NCI-H1436 treated with DMSO at 0.1 percent for 48 hours (cell line): ENCODE results near the gene MAPK8IP3.
"Not testable (repeated sequence)": the region's sequence is repeated elsewhere in the genome, so short reads cannot be mapped to it uniquely, and the experiment has no call there.

ENCODE experiments used
- DNase-seq: peaks from one replicate; lab custom pipeline; 2025; lab: John Stamatoyannopoulos, UW

The MAPK8IP3 gene

DNA sequence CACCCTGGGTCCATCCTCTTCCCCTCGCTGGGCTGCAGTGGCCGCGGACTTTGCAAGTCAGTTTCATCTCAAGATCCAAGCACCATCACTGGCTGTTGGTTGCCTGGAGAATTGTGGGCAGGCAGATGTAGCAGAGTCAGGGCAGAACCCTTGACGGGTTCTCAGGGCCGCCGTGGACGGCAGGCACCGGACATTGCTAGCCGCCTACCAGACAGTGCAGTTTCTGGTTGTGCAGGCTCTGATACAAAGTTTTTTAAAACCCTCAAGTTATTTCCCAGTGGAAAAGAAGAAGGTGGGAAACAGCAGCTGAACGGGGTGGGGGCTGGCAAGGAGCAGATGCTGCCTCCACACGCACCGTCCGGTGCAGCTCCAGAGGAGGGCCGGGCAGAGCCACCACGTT, 3.4 kb downstream of the MAPK8IP3 start:
- no peak for DNase-seq

DNA sequence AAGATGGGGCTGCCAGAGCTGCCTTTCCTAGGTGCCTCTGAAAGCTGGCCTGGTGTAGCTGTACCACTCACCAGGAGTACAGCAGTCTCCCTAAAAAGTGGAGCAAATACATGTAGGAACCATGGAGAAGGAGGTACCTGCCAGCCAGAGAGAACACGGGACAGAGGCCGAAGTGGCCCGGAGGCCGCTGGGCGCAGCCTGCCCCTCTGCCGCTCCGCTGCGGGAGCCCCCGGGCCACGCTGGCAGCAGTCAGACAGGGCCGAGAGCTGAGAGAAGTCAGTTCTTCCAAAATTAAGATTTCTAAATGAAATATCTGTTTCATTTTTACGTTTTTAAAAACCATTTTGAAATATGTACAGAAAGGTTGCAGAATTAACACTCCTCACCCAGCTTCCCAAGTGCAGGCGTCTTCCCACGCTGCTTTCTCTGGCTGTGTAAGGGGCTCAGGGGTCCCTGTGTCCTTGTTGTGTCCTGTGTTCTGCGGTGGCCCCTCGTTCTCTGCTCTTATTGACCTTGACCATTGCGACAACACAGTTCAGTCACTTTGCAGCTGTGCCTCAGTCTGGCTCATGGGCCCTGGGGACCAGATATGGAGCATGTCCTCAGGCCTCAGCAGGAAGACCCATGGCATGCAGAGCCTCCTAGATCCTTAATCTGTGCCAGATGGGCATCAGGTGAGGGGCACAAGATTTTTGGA, 5.0 kb downstream of the MAPK8IP3 start:
- DNase-seq, result no peak

DNA sequence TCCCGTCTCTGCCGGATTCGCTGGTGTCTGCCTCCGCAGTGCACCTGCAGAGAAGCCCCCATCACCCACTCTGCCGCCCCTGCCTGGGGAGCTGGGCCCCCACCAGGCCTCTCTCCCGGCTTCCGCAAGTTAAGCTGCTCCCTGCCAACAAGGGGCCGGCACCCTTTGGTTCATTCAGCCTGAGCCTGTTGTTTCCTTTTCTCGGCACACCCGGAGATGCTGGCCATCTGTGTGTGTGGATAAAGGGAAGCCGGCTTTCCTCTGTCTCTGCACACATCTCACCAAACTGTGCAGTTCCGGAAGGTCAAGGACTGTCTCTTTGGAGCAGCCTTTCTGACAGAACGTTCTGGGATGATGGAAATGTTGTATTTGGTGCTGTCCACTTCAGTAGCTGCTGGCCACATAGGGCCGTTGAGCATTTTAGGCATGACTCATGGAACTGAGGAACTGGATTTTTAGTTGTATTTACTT, 6.8 kb downstream of the MAPK8IP3 start:
- no peak for DNase-seq

GRCh38 chr16:1713331-1713730, 7.3 kb downstream of the MAPK8IP3 start:
- DNase-seq, result no peak

DNA sequence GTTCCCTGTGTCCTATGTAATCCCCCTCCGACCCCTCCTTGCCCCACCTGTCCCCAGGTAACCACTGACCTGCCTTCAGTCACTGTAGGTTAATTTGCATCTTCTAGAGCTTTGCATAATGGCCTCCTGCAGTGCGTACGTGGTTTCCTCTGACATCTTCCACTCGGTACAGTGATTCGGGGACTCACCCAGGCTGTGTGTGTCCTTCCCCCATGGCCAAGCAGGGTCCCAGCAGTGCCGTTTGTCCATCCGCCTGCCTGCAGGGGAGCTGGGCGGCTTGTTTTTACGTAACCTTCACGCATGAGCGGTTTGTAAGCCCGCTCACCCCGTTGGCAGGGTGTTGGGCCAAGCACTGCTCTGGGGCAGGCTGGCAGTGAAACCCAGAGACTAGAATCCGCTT, 7.9 kb downstream of the MAPK8IP3 start:
- DNase-seq, result no peak

DNA sequence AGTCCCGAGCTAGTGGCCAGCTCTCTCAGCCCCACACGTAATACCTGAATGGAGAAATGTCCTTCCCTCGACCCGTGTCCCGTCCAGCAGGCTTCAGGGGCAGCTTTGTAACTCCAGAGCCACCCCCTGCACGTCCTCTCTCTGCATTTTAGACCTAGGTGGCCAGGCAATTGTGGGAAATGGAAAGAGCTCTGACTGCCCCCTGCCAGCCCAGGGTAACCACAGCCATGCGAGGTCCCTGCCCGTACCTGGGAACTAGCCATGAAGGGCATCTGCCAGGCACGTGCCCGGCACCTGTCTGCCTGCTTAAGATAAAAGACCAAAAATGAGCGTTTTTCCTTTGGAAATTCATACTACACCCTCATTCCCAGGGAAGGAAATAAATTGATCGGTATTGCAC, 9.2 kb downstream of the MAPK8IP3 start:
- DNase-seq, result no peak

- DNase-seq, result not testable (repeated sequence)
Observed at GRCh38 chr16:1718236-1718635, 12.2 kb downstream of the MAPK8IP3 start.

DNA sequence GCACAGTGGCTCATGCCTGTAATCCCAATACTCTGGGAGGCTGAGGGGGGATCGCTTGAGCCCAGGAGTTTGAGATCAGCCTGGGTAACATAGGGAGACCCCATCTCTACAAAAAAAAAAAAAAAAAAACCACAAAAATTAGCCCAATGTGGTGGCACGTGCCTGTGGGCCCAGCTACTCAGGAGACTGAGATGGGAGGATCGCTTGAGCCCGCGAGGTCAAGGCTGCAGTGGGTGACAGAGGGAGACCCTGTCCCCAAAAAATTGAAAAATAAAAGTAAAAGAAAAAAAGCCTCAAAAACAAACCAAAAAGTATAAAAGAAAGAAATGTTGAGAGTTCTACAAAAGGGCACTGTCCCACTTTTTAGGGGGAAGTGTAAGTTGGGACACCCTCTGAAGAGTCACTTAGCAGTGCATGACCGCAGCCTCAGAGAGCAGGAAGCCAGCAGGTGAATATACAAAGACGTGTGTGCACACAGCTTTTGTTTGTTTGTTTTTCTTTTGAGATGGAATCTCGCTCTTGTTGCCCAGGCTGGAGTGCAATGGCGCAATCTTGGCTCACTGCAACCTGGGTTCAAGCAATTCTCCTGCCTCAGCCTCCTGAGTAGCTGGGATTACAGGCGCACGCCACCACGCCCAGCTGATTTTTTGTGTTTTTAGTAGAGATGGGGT, 13.7 kb downstream of the MAPK8IP3 start:
- DNase-seq, result not testable (repeated sequence)

DNA sequence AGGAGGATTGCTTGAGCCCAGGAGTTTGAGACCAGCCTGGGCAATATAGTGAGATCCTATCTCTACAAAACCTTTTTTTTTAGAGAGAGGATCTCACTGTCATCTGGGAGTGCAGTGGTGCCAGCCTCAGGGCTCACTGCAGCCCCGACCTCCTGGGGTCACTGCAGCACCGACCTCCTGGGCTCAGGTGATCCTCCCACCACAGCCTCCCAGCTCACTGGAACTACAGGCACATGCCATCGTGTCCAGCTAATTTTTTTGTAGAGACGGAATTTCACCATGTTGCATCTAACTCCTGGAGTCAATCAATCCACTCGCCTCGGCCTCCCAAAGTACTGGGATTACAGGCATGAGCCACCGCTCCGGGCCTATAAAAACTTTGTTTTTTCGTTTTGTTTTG, 15.4 kb downstream of the MAPK8IP3 start:
- no peak for DNase-seq

DNA sequence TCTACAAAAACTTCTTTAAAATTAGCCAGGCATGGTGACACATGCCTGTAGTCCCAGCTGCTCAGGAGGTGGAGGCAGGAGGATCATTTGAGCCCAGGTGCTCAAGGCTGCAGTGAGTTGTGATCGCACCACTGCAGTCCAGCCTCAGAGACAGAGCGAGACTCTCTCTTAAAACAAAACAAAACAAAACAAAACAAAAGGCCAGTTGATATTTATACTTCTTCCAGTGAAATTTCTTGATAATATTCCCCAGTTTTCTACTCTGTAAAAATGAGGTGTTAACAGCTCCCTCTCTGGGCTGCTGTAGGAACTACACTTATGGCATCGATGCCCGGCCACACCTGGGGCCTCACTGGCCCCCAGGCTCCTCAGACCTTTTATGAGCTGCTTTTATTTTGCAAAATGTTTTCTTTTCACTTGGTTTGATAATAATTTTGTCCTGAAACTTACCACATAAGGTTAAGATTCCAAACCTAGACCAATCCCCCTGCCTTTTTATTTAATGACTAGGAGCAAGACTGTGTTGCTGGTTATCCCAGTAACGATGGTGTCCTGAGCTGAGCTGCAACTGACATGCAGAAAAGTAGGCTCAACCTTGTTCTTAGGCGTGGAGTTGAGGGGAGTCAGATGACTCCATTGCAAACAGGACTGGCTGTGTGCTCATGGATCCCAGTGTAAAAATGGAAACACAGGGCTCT, 17.6 kb downstream of the MAPK8IP3 start:
- DNase-seq, result no peak

DNA sequence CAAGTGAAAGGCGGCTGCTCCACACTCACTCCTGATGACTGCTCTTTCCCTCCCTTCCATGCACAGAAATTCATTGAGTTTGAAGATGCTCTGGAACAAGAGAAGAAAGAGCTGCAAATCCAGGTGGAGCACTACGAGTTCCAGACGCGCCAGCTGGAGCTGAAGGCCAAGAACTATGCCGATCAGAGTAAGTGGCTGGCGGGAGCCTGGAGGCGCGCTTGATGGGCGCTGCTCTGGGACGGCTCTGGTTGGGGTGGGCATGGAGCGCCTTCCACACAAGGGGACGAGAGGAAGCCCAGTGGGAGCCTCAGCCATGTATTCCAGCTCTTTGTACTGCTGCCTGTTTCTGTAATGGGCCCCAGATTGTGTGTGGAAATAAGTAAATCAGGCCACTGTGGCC, 18.5 kb downstream of the MAPK8IP3 start:
- no peak for DNase-seq

DNA sequence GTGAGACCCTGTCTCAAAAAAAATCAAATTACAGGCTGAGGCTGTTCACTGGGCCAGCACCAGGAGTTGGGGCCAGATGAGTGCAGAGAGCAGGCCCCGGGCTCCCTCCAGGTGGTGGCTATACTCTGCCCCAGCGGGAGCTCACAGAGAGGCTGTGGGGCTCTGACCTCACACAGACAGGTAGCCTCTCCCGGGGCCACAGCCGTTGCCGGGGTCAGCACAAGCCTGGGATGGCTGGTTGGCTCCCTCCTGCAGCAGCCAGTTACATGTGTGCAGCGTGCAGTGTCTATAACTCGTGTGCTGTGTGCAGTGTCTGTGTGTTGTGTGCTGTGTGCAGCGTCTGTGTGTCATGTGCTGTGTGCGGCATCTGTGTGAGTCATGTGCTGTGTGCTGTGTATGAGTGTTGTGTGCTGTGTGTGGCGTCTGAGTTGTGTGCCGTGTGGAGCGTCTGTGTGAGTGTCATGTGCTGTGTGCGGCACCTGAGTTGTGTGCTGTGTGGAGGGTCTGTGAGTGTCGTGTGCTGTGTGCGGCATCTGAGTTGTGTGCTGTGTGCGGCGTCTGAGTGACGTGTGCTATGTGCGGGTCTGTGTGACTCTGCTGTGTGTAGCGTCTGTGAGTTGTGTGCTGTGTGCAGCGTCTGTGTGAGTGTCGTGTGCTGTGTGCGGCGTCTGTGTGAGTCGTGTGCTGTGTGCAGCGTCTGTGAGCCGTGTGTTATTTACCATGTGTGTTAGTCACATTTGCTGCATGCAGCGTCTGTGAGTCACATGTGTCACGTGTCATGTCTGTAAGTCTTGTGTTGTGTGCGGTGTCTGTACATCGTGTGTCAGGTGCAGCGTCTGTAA, 20.9 kb downstream of the MAPK8IP3 start:
- DNase-seq, result no peak

- DNase-seq, result no peak
Observed at GRCh38 chr16:1727651-1728624, 21.9 kb downstream of the MAPK8IP3 start.

DNA sequence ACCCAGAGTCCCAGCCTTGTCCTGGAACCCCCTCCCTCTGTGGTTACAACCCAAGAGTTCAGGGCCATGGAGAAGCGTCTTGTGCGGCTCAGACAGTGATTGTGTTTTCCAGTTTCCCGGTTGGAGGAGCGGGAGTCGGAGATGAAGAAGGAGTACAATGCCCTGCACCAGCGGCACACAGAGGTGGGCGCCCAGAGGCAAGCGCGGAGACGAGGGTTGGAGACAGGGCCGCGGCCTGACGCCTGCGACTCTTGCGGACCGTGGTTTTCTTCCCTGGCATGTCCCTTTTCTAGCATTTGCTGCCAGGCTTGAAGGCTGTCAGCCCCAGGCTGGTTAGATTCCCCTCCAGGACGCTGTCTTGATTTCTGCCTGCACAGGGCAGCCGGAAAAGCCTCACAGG, 23.0 kb downstream of the MAPK8IP3 start:
- DNase-seq, result no peak

DNA sequence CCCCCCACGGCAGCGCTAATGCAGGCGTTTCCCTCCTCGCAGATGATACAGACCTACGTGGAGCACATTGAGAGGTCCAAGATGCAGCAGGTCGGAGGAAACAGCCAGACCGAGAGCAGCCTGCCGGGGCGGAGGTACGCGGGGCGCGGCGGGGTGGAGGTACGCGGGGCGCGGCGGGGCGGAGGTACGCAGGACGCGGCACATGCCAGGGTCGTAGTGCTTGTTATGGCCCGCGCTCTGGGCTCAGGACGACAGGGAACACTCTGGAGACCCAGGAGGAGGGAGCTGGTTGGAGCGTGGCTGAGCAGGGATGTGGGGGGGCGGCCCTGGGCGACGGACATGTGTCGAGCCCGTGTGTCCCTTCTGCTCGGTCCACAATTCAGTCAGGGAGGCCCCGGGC, 23.4 kb downstream of the MAPK8IP3 start:
- no peak for DNase-seq

DNA sequence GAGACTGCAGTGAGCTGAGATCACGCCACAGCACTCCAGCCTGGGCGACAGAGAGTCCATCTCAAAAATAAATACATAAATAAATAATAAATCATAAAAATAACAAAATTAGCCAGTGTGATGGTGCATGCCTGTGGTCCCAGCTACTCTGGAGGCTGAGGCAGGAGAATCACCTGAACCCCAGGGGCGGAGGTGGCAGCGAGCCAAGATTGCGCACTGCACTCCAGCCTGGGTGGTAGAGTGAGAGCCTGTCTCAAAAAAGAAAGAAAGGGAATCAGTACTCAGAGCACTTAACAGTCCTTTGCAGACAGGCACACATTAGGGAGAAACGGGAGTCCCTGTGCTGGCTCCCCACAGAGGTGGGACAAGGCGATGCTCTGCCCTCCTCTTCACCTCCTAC, 25.1 kb downstream of the MAPK8IP3 start:
- no peak for DNase-seq

DNA sequence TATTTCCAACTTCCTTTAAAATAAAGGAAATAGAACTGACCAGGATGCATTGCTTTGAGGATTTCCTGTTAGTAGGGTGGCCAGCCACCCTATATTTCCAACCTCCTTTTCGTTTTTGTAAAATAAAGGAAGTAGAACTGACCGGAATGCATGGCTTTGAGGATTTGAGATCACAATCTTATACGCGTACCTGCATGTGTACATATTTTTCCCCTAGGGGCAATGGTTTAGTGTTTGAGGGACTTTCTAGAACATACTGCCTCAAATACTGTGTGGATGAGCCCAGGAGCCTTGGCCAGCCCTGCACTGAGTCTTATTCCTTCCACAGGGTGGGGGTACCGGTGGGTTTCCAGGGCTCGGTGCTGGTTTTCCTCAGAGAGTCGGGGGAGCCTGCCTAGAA, 25.6 kb downstream of the MAPK8IP3 start:
- no peak for DNase-seq

DNA sequence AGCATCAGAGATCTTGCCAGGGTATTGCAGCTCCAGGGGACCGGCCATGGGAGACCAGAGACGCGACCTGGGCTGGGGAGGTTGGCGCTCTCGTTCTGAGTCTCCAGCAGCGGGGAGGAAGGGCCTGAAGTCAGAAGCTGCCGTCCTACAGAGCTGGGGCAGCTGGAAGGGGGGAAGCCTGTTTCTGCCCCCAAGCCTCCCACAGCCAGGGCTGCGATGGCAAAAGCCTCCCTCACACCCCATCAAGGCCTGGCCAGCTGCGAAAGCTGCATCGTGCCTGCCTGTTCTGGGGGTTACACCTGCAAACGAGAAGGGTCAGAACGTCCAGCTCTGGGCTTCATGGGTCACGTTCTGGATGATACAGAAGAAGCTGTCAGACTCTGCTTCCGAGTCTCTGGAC, 26.1 kb downstream of the MAPK8IP3 start:
- no peak for DNase-seq

DNA sequence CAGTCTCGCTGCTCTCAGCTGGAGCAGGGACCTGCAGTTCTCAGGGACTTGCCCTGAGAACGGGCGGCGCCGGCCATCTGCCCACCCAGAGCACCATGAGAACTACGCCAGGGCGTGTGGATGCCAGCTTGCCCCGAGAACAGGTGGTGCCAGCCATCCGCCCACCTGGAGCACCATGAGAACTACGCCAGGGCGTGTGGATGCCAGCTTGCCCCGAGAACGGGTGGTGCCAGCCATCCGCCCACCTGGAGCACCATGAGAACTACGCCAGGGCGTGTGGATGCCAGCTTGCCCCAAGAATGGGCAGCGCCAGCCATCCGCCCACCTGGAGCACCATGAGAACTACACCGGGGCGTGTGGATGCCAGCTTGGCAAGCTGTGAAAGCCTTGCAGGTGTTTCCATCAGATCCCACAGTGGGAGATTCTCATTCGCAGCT, 26.6 kb downstream of the MAPK8IP3 start:
- DNase-seq, result not testable (repeated sequence)

DNA sequence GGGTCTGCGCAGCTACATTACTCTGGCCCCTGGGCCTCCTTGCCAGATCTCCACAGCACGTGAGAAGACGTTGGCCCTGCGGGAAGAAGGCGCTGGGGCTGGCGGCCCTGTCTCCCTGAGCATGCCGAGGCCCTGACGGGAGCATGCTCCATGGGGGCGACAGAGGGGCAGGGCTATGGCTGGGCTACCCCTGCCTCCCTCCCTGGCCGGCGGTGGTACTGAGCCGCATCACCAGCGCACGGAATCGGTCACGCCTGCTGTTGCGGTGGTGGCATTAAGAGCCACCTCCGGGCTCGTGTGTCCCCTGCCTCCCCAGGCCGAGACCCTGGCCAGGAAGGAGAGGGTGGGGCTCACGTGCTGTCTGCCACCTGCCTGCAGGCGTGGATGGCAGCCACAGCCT, 28.1 kb downstream of the MAPK8IP3 start:
- DNase-seq, result no peak

DNA sequence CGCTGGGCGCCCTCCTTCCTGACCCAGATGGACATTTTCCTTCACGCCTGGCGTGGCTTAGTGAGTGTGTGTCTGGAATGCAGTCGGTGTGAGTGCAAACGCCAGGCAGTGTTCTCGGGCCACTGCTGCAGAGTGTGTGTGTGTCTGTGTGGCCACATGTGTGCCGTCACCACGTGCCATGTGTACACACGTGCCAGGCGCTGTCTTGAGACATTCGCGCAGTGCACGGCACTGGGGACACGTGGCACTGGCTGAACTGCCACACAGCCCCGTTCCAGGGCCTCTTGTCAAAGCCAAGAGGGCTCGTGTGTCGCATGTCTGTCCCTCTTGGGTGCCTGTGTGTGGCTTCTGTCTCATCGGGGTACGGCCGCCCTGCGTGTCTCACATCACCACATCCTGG, 28.8 kb downstream of the MAPK8IP3 start:
- no peak for DNase-seq
